GM19438 (cell line): Measurements from ENCODE around the gene MTRFR.
"Not testable (repeated sequence)": the region's sequence is repeated elsewhere in the genome, so short reads cannot be mapped to it uniquely, and the experiment has no call there.

Source experiments
- ATAC-seq: cut with Tn5 transposase; IDR thresholded peaks from one replicate; pipeline ENCODE4 v1.9.1; 2021; ENCODE audit warnings: low read depth; ENCODE audit not compliant: unreplicated experiment

The MTRFR gene

GRCh38 chr12:123232807-123233504, at the start of gene MTRFR, which contains the start of gene MPHOSPH9:
MTRFR (plus strand) TSS chr12:123233436; CDS start chr12:123253675, 20,239 bp downstream.
MPHOSPH9 (minus strand) TSS chr12:123233141; CDS start chr12:123230364, 2,777 bp downstream.
- ATAC-seq, result peak; percentile 77

- ATAC-seq, result no peak
These were observed 45.6 kb upstream of the MTRFR start for GRCh38 chr12:123187637-123188036.

GRCh38 chr12:123199936-123200335, 33.3 kb upstream of the MTRFR start:
- ATAC-seq, result no peak

- no peak for ATAC-seq
These were observed 32.8 kb upstream of the MTRFR start for GRCh38 chr12:123200414-123200813.

DNA sequence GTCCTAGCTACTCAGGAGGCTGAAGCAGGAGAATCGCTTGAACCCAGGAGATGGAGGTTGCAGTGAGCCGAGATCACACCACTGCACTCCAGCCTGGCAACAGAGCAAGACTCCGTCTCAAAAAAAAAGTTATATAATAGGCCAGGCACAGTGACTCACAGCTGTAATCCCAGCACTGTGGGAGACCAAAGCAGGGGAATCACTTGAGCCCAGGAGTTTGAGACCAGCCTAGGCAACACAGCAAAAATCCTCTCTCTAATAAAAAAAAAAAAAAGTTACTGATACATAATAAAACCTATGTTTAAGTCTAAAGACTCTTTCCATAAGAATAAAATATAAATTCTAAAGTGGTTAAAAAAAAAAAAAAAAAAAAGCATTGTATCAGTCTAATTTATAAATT, 26.4 kb upstream of the MTRFR start:
- ATAC-seq, result not testable (repeated sequence)

- not testable (repeated sequence) for ATAC-seq
These were observed 25.4 kb upstream of the MTRFR start for GRCh38 chr12:123207815-123208214.

DNA sequence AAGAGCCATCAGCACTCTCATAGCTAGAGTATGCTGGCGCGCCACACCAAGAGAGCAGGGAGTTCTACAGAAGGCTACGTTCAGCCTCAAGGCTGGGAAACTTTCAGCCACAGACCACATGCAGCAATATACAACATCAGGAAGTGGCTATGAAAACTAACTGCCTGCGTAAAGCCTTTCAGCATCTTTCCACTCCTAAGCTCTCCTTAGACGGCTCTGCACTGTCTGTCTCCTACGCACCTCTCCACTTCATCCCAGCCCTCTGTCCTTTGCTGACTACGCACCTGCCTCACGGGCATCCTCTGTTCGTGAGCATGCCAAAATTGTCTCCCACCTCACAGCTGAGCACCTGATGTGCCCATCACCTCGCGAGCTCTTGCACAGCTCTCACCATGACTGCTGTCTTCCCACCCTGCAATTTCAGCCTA, 10.0 kb upstream of the MTRFR start:
- ATAC-seq, result no peak

GRCh38 chr12:123225443-123225842, 7.8 kb upstream of the MTRFR start:
- ATAC-seq, result no peak

DNA sequence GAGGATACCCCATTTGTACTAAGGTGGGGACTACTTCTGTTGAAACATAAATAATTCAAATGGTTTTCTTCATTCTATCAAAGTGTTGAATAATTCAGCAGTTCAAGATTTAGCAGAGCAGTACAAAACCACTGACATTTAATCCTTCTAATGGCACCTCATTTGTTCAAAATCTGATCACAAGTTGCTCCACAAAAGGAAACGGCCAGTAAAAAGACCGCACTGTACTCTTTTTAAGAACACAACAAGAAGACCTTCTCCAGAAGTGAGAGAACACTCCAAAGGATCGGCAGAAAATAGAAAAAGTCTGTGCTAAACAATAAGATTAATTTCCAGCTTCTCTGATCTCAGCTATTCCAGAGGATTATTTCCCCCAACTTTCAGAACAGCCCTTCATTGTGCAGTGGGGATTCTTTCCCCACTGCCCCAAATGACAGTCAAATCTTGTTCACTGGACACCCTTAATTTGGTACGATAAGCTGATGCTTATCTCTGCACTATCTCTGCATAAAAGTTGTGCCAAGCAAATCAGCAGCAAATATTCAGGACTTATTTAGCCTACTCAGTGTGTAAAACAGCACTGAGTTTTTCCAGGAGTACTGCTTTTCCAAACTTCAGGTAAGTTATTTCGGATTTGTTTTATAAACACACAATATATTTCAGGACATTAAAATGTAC, 5.5 kb upstream of the MTRFR start:
- ATAC-seq, result no peak

- ATAC-seq, result no peak
These were observed 4.2 kb upstream of the MTRFR start for GRCh38 chr12:123229051-123229450.

GRCh38 chr12:123231931-123232330, 1.3 kb upstream of the MTRFR start:
- ATAC-seq, result no peak

GRCh38 chr12:123232472-123232806, 797 bp upstream of the MTRFR start:
- no peak for ATAC-seq

DNA sequence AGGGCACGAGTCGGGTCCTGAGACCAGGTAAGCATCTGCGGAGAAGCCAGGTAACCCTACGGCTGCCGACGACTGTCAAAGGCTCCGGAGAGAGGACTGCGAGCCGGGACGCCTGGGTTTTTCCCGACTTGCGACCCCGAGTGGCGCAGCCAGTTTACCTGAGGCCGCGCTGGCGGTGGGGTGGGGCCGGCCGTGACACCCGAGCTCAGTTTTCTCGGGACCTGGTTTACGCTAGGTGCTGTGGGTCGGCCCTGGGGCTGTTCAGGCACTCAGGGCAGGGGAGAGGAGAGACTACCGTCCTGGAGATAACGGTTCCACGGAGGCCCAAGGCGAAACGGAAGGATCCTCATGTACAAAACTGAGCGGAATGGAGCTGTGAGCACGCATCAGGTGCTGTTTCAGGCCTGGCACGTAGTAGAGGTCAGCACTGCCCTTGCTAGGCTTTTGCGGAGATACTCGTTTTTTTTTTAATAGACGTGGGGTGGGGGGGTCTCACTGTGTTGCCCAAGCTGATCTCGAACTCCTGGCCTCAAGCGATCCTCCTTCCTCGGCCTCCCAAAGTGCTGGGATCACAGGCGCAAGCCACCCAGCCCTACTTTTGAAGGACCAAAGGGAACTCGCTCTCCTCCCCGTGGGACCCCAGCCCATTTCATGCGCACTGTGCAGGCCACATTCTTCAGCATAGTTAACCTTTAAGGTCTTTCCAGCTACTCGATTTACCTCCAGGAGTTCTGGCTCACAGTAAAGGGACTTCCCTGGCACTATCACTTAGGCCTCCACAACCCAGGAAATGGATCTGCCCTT, 471 bp downstream of the MTRFR start:
- peak; percentile 3 for ATAC-seq

- ATAC-seq, result no peak
These were observed 4.6 kb downstream of the MTRFR start for GRCh38 chr12:123237646-123238329.

- ATAC-seq, result no peak
These were observed 5.1 kb downstream of the MTRFR start for GRCh38 chr12:123238330-123238682.

DNA sequence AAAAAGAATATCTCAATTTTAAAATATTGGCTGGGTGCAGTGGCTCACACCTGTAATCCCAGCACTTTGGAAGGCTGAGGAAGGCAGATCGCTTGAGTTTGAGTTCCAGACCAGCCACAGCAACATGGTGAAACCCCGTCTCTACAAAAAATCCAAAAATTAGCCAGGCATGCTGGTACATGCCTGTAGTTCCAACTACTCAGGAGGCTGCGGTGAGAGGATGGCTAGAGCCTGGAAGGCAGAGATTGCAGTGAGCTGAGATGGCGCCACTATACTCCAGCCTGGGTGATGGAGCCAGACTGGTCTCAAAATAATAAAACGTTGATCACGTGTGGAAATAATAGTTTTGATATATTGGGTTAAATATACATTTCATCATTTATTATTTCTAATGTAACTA, 5.7 kb downstream of the MTRFR start:
- ATAC-seq, result no peak

GRCh38 chr12:123242116-123242904, 9.1 kb downstream of the MTRFR start:
- no peak for ATAC-seq

DNA sequence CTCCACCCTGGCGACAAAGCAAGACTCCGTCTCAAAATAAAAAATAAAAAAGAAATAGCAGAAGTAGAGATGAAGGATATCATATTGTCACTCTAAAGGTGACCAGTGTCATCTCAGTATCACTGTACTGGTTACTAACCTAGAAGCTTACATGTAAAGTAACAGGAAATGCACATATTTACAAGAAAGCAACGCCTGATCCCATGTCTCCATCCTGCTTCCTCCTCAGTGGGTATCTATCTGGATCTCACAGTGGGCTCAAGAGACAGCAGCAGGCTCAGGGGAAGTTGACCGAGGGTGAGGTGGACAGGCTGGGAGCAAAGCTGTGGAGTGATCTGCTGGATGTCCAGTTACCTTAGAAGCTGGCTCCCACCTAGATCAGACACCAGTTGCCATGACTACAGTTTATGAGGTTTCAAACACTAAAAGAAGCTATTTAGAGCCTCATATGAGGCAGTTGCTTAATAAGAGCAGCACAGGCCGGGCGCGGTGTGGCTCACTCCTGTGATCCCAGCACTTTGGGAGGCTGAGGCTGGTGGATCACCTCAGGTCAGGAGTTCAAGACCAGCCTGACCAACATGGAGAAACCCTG, 10.5 kb downstream of the MTRFR start:
- no peak for ATAC-seq

DNA sequence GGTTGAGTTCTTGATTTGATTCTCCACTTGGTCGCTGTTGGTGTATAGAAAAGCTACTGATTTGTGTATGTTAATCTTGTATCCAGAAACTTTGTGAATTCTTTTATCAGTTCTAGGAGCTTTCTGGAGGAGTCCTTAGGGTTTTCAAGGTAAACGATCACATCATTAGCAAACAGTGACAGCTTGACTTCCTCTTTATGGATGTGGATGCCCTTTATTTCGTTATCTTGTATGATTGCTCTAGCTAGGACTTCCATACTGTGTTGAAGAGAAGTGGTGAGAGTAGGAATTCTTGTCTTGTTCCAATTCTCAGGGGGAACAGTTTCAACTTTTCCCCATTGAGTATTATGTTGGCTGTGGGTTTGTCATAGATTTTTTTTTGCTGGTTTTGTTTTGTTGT, 12.4 kb downstream of the MTRFR start:
- ATAC-seq, result no peak

DNA sequence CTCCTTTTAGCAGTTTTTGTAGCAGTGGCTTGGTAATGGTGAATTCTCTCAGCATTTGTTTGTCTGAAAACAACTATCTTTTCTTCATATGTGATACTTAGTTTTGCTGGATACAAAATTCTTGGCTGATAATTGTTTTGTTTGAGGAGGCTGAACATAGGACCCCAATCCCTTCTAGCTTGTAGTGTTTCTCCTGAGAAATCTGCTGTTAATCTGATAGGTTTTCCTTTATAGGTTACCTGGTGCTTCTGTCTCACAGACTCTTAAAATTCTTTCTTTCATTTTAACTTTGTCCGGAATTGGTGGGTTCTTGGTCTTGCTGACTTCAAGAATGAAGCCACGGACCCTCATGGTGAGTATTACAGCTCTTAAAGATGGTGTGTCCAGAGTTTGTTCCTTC, 14.9 kb downstream of the MTRFR start:
- not testable (repeated sequence) for ATAC-seq
